T-helper 1 cell treated with Interleukin-12 subunit alpha and Interleukin-12 subunit beta and Interleukin-4 antibody, amounts not matched to agents 30 μg/mL and 1 μg/mL, for 36 hours (primary cell): Measurements from ENCODE around the gene IQCE.

ENCODE experiments used
- H3K27ac Mint-ChIP-seq: one replicate; pipeline ENCODE4 v1.8.0; 2021; ENCODE audit warnings: mild to moderate bottlenecking, mixed read lengths
- H3K27me3 Mint-ChIP-seq: one replicate; pipeline ENCODE4 v1.8.0; 2021; ENCODE audit warnings: low read depth, mixed read lengths
- H3K36me3 Mint-ChIP-seq: one replicate; pipeline ENCODE4 v1.8.0; 2021; ENCODE audit warnings: low read depth, mixed read lengths
- H3K4me1 Mint-ChIP-seq: one replicate; pipeline ENCODE4 v1.8.0; 2021; ENCODE audit warnings: low read depth, mixed read lengths
- H3K4me3 Mint-ChIP-seq: one replicate; pipeline ENCODE4 v1.8.0; 2021; ENCODE audit warnings: mild to moderate bottlenecking, moderate library complexity, mixed read lengths
- H3K9me3 Mint-ChIP-seq: one replicate; pipeline ENCODE4 v1.8.0; 2021; ENCODE audit warnings: mixed read lengths

The IQCE gene

DNA sequence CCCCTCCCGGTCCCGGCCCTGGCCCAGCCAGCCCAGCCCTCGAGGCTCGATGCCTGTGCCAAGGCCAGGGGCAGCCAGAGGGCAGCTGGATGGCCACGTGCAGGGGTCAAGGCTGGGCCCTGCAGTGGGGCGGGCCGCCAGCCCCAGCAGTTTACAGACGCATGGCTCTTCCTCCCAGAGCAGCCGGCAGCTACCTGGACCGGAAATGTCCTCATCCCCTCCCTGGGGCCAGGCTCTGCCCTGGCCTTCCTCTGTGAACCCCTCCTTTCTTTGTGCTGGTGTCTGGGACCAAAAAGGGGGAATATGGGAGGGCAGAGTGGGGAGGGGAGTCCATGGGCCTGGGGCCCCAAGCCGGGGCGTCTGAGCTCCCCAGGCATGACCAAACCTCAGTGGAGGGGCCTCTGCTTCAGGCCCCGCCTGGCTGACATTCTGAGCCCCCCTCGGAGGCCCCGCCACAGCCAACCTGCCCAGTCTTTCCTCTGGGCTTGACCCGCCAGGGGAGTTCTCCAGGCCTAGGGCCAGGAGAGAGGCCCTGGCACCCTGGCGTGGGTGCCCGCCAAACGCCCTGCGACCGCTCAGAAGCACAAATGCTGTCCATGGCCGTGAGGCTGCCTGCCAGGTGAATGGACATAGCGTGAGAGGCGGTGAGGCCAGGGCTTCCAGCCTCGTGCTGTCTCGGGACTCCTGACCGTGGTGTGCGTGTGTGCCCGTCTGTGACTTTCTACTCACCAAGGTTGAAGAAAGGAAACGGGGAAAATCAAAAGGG lies 104.5 kb downstream of the IQCE start:
- Mint-ChIP-seq H3K4me1 (no peaks in the 10 kb centered on the region), H3K36me3 (no peaks in the 10 kb centered on the region), H3K27ac (no peak overlapping the region), H3K9me3 (no peaks in the 10 kb centered on the region), H3K27me3 (peaks cover 11% of the 10 kb centered on the region), H3K4me3 (no peak overlapping the region)

DNA sequence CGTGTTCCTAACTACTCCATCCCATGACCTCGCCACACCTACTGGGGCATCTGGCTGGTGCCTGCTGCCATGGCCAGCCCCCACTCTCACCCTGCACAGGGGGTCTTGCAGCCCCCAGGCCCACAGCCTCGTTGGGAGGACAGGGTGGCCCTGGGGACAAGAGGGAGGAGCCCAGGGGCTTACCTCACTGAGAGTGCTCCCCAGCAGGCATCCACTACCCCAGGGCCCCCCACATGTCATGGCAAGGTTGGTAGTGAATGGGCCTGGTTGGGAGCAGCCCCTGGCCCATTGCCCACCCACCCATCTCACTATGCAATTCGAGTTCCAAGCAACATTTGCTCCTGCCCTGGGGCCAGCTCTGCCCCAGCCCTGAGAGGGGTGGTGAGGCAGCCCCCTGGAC lies 105.2 kb downstream of the IQCE start:
- H3K36me3 Mint-ChIP-seq = no peaks in the 10 kb centered on the region
- no peaks in the 10 kb centered on the region for H3K9me3 Mint-ChIP-seq
- H3K27ac Mint-ChIP-seq = no peak overlapping the region
- no peak overlapping the region for H3K4me3 Mint-ChIP-seq
- H3K4me1 Mint-ChIP-seq = no peaks in the 10 kb centered on the region
- H3K27me3 Mint-ChIP-seq = peaks cover 13% of the 10 kb centered on the region
